Glomerular endothelial cell (primary cell): ENCODE data around the gene TEX14. TPM values are rescaled to one million over a fixed set of nuclear protein-coding genes. Genes with fewer than 3 reads are reported as not detected.
A peak's percentile ranks its signal among the peaks of the same experiment; 100 is the strongest.

ENCODE experiments used
- DNase-seq: peaks from one replicate; pipeline ENCODE4 v3.0.0-alpha.2; 2011; ENCODE audit warnings: low read depth, low spot score; ENCODE audit errors: extremely low read depth
- total RNA-seq: library from RNA; depleted of rRNA; stranded (reverse); fragments of >200 nt; gene quantifications from 2 replicates; pipeline ENCODE4 v1.2.3, GENCODE V29; 2015

Gene TEX14, protein sequence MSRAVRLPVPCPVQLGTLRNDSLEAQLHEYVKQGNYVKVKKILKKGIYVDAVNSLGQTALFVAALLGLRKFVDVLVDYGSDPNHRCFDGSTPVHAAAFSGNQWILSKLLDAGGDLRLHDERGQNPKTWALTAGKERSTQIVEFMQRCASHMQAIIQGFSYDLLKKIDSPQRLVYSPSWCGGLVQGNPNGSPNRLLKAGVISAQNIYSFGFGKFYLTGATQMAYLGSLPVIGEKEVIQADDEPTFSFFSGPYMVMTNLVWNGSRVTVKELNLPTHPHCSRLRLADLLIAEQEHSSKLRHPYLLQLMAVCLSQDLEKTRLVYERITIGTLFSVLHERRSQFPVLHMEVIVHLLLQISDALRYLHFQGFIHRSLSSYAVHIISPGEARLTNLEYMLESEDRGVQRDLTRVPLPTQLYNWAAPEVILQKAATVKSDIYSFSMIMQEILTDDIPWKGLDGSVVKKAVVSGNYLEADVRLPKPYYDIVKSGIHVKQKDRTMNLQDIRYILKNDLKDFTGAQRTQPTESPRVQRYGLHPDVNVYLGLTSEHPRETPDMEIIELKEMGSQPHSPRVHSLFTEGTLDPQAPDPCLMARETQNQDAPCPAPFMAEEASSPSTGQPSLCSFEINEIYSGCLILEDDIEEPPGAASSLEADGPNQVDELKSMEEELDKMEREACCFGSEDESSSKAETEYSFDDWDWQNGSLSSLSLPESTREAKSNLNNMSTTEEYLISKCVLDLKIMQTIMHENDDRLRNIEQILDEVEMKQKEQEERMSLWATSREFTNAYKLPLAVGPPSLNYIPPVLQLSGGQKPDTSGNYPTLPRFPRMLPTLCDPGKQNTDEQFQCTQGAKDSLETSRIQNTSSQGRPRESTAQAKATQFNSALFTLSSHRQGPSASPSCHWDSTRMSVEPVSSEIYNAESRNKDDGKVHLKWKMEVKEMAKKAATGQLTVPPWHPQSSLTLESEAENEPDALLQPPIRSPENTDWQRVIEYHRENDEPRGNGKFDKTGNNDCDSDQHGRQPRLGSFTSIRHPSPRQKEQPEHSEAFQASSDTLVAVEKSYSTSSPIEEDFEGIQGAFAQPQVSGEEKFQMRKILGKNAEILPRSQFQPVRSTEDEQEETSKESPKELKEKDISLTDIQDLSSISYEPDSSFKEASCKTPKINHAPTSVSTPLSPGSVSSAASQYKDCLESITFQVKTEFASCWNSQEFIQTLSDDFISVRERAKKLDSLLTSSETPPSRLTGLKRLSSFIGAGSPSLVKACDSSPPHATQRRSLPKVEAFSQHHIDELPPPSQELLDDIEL (N-terminal part only)
- not detected in 2 replicates for total RNA-seq

DNA sequence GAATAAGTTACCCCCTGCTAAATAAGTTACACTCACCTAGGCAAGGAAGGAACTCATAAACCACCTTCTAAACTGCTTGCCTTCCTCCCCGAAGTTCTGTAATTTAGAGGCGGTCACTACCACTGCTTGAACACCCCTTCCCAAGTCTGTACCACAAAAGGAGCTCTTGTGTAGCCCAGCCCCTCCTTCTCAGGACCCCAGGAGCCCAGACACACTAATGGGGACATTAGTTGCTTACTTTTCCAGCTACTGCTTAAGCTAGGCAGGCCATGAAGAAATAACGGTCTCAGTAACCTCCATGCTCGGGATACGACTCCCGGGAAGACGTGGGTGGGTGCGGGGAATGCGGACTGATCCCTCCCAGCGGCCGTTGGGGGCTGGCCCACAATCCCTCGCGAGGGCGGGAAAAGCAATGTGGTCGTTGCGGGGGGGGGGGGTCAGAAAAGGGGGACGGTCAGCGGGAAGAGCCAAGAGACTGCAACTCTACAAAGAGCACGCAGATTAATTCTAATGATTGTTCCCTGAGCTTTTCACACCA is at the start of gene TEX14:
Gene TEX14, minus strand, starts transcription at position 345 of the 538 bp plus-strand sequence. CDS start 40,044 bp downstream, outside the sequence.
- no peak for DNase-seq

DNA sequence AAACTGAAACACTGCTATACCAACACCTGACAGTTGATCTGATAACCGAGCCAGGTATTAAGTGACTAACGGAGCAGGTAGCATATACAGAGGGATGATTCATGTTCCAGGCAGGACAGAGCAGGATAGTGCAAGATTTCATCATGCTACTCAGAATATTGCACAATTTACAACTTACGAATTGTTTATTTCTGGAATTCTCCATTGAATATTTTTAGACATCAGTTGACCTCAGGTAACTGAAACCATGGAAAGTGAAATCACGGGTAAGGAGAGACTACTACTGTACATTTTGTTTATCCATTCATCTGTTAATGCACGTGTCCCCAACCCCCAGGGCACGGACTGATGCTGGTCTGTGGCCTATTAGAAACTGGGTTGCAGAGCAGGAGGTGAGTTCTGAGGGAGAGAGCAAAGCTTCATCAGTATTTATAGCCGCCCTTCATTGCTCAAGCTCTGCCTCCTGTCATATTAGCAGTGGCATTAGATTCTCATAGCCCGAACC is 49.3 kb upstream of the TEX14 start:
- DNase-seq = no peak

DNA sequence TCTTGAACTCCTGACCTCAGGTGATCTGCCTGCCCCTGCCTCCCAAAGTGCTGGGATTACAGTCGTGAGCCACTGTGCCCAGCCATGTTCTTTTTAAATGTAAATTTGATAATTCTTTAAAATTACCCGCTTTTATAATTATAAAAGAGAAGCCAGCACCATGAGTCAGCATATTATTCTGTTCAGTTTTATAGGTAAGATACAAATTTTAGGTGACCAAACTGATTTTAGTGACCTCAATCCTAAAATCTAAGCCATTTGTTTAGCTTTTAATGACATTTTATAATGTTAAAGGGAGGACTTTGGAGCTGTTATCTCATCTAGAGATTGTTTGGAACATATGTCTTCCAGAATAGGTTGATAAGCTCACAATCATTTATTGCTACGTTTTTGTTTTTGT is 43.0 kb upstream of the TEX14 start:
- no peak for DNase-seq

DNA sequence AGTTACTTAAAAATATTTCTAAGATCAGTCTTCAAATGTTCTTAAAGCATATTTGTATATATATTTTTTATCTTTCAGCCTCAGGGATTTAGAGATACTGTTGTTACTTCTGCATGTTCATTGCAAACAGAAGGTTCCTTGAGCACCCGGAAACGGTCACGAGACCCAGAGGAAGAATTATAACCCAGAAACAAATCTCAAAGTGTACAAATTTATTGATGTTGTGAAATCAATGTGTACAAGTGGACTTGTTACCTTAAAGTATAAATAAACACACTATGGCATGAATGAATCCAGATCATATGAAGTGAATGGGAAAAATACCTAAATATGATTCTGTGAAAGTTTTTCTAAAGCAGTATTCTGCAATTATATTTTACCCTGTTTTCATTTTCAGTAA is 42.2 kb upstream of the TEX14 start:
- DNase-seq = no peak

DNA sequence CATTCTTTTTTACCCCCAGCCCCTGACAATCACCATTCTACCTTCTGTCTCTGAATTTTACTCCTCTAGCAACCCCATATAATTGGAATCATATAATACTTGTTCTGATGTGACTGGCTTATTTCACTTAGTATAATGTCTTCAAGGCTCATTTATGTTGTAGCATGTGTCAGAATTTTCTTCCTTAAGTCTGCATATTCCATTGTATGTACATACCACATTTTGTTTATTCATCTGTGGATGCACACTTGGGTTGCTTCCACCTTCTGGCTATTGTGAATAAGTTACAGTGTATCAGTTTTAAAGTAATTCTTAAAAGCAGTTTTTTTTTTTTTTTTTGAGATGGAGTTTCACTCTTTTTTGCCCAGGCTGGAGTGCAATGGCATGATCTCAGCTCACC is 39.1 kb upstream of the TEX14 start:
- DNase-seq = no peak

DNA sequence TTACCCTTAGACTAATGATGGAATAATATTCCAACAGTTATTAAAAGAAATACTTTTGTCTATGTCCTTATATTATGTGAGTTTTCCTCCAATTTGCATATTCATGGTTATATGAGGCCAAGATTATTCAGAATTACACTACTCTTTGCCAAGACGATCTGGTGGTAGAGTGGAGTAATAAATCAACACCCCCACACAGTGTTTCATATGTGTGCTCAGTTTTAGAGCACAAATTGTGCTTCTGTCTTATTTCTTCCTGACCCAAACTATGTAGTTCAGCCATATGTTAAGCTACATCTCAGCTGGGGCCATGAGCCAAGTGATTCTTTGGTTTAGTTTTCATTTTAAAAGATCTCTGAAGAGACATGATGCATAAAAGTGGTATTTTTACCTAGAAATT is 37.0 kb upstream of the TEX14 start:
- no peak for DNase-seq

DNA sequence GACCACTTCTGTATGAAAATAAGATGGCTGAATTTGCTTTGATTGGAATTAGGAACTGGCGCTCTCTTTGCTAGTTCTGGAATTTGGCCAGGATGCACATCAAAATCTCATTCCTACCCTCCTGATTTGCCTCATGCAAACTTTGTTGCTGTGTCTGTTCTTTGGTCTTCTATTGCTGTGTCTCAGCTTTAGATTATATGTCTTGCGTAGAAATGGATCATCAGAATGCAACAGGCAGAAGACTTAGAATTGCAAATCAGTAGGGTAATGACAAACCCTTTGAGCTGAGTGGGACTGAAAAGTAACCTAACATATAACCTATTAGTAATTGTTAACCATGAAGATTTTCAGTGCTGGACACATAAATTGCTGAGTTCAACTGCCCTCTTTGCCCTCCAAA is 30.9 kb upstream of the TEX14 start:
- no peak for DNase-seq

DNA sequence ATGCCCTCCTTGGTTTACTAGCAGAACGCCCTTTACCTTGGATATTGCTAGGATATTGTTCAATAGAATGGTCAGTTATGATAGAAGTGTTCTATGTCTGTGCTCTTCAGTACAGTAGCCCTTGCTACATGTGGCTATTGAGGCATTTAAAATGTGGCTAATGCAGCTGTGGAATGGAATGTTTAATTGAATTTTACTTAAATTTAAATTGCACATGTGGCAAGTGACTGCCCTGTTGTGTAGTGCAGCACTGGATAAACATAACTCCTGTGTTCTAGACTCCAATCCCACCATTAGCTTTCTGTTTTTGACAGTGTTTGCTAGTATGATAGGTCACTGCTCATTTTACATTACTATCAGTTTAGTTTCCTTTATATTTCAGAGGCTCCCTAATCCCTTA is 30.4 kb upstream of the TEX14 start:
- no peak for DNase-seq

DNA sequence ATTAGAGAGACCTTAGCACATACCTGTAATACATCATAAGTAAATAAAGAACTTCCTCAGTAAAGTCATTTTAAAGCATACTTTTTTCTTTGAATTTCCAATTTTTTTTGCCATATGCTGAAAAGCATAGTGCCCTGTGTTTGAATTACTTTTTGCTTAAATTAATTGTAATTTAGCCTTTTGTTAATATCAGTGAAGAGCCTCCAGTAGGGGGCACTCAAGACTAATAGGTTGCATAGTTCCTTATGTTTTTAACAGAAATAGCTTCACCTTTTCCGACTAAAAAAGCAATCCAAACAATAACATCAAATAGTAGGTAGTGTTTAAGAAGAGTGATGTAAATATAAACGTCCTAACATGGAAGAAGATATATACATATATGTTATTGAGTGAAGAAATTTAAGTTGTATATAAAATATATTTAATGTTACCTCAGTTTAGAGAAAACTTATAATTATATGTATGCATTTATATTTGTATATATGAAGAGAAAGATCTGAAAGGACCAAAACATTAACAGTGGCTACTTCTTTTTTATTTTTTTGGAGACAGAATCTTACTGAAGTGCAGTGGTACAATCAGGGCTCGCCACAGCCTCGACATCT is 19.2 kb upstream of the TEX14 start:
- DNase-seq = no peak

DNA sequence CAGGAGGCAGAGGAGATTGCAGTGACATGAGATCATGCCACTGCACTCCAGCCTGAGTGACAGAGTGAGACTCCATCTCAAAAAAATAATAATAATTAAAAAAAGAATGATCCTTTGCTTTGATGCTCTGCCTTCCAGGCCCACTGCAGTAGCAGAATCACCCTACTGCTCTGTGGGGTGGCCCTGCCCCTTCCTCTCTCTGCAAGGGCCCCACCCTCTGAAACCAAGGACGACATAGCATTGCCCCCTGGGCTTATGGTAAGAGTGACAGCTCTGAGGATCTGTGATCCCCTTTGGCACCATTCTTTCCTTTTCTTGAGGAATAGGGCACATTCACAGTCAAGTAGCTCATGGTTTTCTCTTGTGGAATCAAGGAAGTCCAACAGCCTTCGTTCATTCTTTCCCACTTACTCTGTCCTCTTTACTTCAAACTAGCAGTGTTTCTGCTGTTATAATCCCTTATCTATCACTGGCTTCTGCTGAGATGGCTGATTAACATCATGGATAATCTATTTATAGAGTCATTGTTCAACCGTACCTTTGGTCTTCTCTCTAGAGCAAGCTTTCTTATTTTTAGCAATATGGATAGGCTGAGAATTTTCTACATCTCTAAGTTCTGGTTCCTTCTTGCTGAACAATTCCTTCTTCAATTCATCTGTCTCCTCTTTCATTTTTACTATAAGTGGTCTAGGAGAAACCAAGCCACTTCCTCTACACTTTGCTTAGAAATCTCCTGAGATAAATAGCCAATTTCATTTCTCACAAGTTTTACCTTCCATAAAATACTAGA is 14.7 kb upstream of the TEX14 start:
- DNase-seq = no peak

DNA sequence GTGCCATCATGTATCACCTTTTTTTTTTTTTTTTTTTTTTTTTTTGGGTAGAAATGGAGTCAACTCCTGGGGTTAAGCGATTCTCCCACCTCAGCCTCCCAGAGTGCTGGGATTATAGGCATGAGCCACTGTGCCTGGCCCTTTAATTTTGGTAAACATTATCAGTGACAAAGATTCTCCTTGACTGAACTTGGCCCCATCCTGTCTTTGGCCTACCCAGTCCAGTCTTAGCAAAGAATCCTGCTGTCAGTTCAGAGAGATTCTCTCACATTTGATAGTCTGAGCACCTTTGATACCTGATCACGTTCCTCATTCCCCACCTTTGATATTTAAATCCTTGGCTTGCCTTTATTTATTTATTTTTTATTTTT is 12.1 kb upstream of the TEX14 start:
- DNase-seq = no peak

DNA sequence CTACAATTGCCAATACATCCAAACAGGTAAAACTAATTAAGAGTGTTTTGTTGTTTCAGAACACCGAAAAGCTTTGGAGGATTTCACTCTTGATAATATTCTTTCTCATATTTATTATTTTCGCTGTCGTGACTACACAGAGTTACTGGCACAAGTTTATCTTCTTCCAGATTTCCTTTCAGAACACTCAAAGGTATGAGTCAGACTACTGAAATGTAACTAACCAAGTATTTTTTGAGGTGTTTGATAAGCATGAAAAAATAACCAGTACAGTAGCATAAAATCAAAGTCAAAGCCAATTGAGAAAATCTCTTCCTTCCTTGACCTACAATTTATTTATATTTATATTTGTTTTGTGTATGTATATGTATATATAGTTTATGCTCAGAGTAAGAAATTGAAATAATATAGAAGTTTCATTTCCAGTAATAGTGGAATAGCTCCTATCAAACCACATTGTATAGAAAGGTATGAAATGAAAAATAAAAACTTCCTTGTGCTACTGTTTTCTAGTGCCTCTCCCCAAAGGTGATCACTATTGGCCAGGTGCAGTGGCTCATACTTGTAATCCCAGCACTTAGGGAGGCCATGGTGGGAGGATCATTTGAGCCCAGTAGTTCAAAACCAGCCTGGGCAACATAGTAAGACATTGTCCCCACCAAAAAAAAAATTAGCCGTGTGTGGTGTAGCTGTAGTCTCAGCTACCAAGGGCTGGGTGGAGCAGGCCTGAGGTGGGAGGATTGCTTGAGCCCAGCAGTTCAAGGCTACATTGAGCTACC is 11.5 kb upstream of the TEX14 start:
- peak; percentile 75 for DNase-seq

DNA sequence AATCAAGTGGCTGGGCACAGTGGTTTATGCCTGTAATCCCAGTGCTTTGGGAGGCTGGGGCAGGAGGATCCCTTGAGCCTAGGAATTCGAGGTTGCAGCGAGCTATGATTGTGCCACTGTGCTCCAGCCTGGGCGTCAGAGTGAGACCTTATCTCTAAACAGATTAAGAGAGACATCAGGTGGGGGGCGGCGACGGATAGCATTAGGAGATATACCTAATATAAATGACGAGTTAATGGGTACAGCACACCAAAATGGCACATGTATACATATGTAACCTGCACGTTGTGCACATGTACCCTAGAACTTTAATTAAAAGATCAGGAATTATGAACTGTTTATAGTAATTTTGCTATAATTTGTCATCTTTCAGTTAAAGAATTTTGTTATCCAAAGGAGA is 10.9 kb upstream of the TEX14 start:
- no peak for DNase-seq

DNA sequence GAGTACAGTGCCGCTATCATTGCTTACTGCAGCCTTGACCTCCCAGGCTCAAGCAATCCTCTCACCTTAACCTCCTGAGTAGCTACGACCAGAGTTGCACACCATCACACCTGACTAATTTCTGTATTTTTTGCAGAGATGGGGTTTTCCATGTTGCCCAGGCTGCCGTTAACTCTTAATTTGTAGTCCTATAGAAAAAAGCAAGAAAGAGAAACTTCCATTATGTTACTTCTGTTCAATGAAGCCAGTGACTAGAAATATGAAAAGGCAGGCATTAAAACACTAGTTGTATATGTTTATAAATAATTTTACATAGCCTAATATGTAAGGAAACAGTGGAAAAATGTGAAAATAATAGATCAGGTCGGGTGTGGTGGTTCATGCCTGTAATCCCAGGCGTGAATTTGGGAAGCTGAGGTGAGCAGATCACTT is 10.2 kb upstream of the TEX14 start:
- DNase-seq = no peak

DNA sequence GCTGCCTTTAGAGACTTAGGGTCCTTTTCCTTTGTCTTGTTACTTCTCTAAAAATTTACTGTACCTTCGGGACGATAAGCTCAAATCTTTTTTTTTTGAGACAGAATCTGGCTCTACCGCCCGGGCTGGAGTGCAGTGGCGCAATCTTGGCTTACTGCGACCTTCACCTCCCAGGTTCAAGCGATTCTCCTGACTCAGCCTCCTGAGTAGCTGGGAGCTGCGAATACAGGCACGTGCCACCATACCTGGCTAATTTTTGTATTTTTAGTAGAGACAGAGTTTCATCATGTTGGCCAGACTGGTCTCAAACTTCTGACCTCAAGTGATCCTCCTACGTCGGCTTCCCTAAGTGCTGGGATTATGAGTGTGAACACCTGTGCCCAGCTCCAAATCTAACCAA is 7.9 kb upstream of the TEX14 start:
- DNase-seq = no peak

DNA sequence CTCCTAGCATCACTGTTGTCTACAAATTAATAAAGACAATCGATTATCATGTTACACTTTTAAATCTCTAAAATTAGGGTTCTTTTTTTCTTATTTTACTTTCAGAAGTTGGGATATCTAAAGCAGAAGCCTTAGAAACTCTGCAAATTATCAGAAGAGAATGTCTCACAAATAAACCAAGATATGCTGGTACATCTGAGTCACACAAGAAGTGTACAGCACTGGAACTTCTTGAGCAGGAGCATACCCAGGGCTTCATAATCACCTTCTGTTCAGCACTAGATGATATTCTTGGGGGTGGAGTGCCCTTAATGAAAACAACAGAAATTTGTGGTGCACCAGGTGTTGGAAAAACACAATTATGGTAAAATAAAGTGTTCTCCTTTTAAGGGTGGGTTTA is 3.0 kb upstream of the TEX14 start:
- DNase-seq = no peak

DNA sequence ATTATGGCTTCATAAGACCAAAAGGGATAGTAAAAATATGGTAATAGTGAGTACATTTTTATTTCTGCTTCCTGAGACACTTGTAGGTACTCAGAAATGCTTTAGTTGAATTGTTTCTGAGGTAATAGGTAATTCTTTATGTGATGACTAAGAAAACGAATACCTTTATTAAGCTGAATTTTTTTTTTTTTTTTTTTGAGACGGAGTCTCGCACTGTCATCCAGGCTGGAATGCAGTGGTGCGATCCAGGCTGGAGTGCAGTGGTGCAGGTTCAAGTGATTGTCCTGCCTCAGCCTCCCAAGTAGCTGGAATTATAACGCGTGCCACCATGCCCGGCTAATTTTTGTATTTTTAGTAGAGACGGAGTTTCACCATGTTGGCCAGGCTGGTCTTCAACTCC is 2.5 kb upstream of the TEX14 start:
- DNase-seq = no peak

DNA sequence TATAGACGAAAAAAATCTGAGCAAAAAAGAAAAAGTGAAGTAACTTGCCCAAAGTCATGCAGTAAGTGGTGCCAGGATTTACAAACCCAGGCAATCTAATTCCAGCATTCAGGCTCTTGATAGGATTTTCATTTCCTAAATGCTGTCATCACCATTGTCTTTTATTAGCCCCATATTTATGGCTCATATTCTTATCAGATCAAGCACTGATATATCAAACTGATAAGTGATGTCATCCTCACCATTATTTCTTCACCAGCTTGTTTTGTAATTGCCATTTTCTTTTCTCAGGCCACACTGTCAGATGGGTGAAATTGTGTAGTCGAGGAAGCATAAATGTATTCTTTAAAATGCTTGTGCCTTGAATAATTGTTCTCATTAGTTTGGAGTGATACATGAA is 1.9 kb upstream of the TEX14 start:
- no peak for DNase-seq

DNA sequence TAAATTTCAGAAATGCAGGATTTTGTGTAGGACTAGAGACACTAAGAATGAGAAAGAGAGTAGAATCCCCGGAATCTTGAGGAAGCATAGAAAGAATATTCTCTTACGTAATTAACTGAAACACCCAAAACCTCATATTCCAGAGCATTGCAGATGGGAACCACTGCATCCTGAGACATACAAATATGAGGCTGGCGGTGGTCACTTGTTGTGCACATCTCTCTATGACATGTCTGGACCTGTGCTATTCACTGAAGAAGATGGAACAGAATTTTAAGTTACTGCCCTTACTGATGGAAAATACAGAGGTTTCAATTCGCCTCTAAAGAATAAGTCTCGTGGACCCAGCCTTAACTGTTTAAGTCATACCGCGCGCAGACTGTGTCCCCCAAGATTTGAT is 1.4 kb upstream of the TEX14 start:
- DNase-seq = no peak
